CD4-positive, alpha-beta T cell treated with Interleukin-4 for 1 hour (primary cell): ENCODE results near the gene STAG1.

Experiments used
- DNase-seq, 2 donors: peaks; one replicate each; pipeline ENCODE4 v3.0.0-alpha.2; 2020 to 2022

Gene STAG1

GRCh38 chr3:136300444-136300843 is 451.7 kb downstream of the STAG1 start:
- DNase-seq: no peak

GRCh38 chr3:136297826-136298225 is 454.4 kb downstream of the STAG1 start:
- DNase-seq: no peak

GRCh38 chr3:136296960-136297359 is 455.2 kb downstream of the STAG1 start:
- no peak for DNase-seq

- no peak for DNase-seq
These were observed 458.0 kb downstream of the STAG1 start for GRCh38 chr3:136294176-136294575.

GRCh38 chr3:136293279-136293678 is 458.9 kb downstream of the STAG1 start:
- DNase-seq: no peak

GRCh38 chr3:136292500-136292899 is 459.7 kb downstream of the STAG1 start:
- DNase-seq: no peak

GRCh38 chr3:136291302-136291701 is 460.9 kb downstream of the STAG1 start:
- no peak for DNase-seq
